GM21381 (cell line): ENCODE results near the gene HNRNPDL.
"Not testable (repeated sequence)": the region's sequence is repeated elsewhere in the genome, so short reads cannot be mapped to it uniquely, and the experiment has no call there.

Source experiments
- ATAC-seq: cut with Tn5 transposase; IDR thresholded peaks from one replicate; pipeline ENCODE4 v1.9.1; 2021; ENCODE audit warnings: mild to moderate bottlenecking, moderate library complexity; ENCODE audit not compliant: unreplicated experiment

HNRNPDL gene

GRCh38 chr4:82430193-82430963, at the start of gene HNRNPDL, which contains the start of gene ENOPH1:
Gene HNRNPDL (minus strand): TSS chr4:82430462. CDS start chr4:82429690, 772 bp downstream.
Gene ENOPH1 (plus strand): TSS chr4:82430590. CDS start chr4:82430830, 240 bp downstream.
- ATAC-seq = peak; percentile 61

GRCh38 chr4:82479562-82479961, 49.3 kb upstream of the HNRNPDL start:
- ATAC-seq = no peak

- not testable (repeated sequence) for ATAC-seq
Observed at GRCh38 chr4:82477469-82477868, 47.2 kb upstream of the HNRNPDL start.

- ATAC-seq = not testable (repeated sequence)
Observed at GRCh38 chr4:82475931-82476330, 45.7 kb upstream of the HNRNPDL start.

GRCh38 chr4:82473621-82474164, 43.4 kb upstream of the HNRNPDL start:
- ATAC-seq = no peak

GRCh38 chr4:82473080-82473479, 42.8 kb upstream of the HNRNPDL start:
- ATAC-seq = not testable (repeated sequence)

- ATAC-seq = no peak
Observed at GRCh38 chr4:82469791-82470345, 39.6 kb upstream of the HNRNPDL start.

- no peak for ATAC-seq
Observed at GRCh38 chr4:82467471-82467870, 37.2 kb upstream of the HNRNPDL start.

- no peak for ATAC-seq
Observed at GRCh38 chr4:82463221-82463620, 33.0 kb upstream of the HNRNPDL start.

GRCh38 chr4:82462415-82462831, 32.2 kb upstream of the HNRNPDL start:
- peak; percentile 77 for ATAC-seq

GRCh38 chr4:82461710-82462109, 31.4 kb upstream of the HNRNPDL start:
- no peak for ATAC-seq

GRCh38 chr4:82458729-82459128, 28.5 kb upstream of the HNRNPDL start:
- no peak for ATAC-seq

- no peak for ATAC-seq
Observed at GRCh38 chr4:82457266-82457665, 27.0 kb upstream of the HNRNPDL start.

GRCh38 chr4:82452026-82452425, 21.8 kb upstream of the HNRNPDL start:
- ATAC-seq = no peak

- ATAC-seq = no peak
Observed at GRCh38 chr4:82450966-82451755, 20.9 kb upstream of the HNRNPDL start.

GRCh38 chr4:82447886-82448285, 17.6 kb upstream of the HNRNPDL start:
- ATAC-seq = no peak

- ATAC-seq = no peak
Observed at GRCh38 chr4:82439088-82439487, 8.8 kb upstream of the HNRNPDL start.

- ATAC-seq = no peak
Observed at GRCh38 chr4:82437285-82438005, 7.2 kb upstream of the HNRNPDL start.

GRCh38 chr4:82436780-82437179, 6.5 kb upstream of the HNRNPDL start:
- ATAC-seq = no peak

GRCh38 chr4:82436130-82436529, 5.9 kb upstream of the HNRNPDL start:
- ATAC-seq = no peak

GRCh38 chr4:82434949-82435348, 4.7 kb upstream of the HNRNPDL start:
- ATAC-seq = no peak
